ENCODE measurements around the gene GASK1A. TPM values are rescaled to one million over a fixed set of nuclear protein-coding genes. Genes with fewer than 3 reads are reported as not detected.

Gene GASK1A
- polyA plus RNA-seq, 2 of the 4 experiments (the other 2 are of a cell fraction), result not detected

- 34% methylated on average over 3 of the region's 3 CpGs for WGBS (ENCODE audit: missing lambda C conversion rate)
- ChIA-PET CTCF (no interaction called here), POLR2A (no interaction called here)
- FAIRE-seq (no peak), ATAC-seq (no peak), DNase-seq (ENCODE audit: low read depth in 1 of 2, low spot score in 1 of 2) (no peak)
- Histone ChIP-seq H3K9me3 (no peaks in the 10 kb centered on the region), H3K27ac (no peak overlapping the region), H3K4me3 (no peak overlapping the region), H3K4me1 (no peaks in the 10 kb centered on the region), H3K4me2 (no peak overlapping the region)
- TF ChIP-seq JUNB (IDR thresholded peaks at IDR 0.05), result no peak
- no peak for TF ChIP-seq FOXS1 (CRISPR knock-in tag; IDR thresholded peaks at IDR 0.05)
- TF ChIP-seq CBX8 (IDR thresholded peaks at IDR 0.05), result no peak
- no peak for TF ChIP-seq NPAS2 (CRISPR knock-in tag; IDR thresholded peaks at IDR 0.05; ENCODE audit: borderline replicate concordance)
- TF ChIP-seq ZSCAN20 (CRISPR knock-in tag; IDR thresholded peaks at IDR 0.05), result no peak
- TF ChIP-seq PBX3 (IDR thresholded peaks at IDR 0.05), result no peak
- TF ChIP-seq BHLHE40 (IDR thresholded peaks at IDR 0.05; ENCODE audit: low read depth, low read length), result no peak
- TF ChIP-seq HOXB5 (CRISPR knock-in tag; IDR thresholded peaks at IDR 0.05), result no peak
- TF ChIP-seq RFX5 (IDR thresholded peaks at IDR 0.05), result no peak
- TF ChIP-seq, protein P1, sequence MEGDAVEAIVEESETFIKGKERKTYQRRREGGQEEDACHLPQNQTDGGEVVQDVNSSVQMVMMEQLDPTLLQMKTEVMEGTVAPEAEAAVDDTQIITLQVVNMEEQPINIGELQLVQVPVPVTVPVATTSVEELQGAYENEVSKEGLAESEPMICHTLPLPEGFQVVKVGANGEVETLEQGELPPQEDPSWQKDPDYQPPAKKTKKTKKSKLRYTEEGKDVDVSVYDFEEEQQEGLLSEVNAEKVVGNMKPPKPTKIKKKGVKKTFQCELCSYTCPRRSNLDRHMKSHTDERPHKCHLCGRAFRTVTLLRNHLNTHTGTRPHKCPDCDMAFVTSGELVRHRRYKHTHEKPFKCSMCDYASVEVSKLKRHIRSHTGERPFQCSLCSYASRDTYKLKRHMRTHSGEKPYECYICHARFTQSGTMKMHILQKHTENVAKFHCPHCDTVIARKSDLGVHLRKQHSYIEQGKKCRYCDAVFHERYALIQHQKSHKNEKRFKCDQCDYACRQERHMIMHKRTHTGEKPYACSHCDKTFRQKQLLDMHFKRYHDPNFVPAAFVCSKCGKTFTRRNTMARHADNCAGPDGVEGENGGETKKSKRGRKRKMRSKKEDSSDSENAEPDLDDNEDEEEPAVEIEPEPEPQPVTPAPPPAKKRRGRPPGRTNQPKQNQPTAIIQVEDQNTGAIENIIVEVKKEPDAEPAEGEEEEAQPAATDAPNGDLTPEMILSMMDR (IDR thresholded peaks at IDR 0.05), result no peak
- no peak for TF ChIP-seq CHD4 (IDR thresholded peaks at IDR 0.05; ENCODE audit: borderline replicate concordance)
- no peak for TF ChIP-seq JUN (IDR thresholded peaks at IDR 0.05)
- TF ChIP-seq TFCP2L1 (CRISPR knock-in tag; IDR thresholded peaks at IDR 0.05), result no peak
- no peak for TF ChIP-seq RCOR1 (IDR thresholded peaks at IDR 0.05; ENCODE audit: low read depth, low read length)
- TF ChIP-seq FOSB (CRISPR knock-in tag; IDR thresholded peaks at IDR 0.05), result no peak
- TF ChIP-seq HDAC2 (IDR thresholded peaks at IDR 0.05), result no peak
- no peak for TF ChIP-seq ATOH8 (CRISPR knock-in tag; IDR thresholded peaks at IDR 0.05; ENCODE audit: low read depth)
- no peak for TF ChIP-seq ESRRA (IDR thresholded peaks at IDR 0.05; ENCODE audit: borderline replicate concordance, low read length)
- TF ChIP-seq EHMT2 (IDR thresholded peaks at IDR 0.05; ENCODE audit: low read depth), result no peak
These were observed 21.5 kb upstream of the GASK1A start for GRCh38 chr3:42957573-42957972.

DNA sequence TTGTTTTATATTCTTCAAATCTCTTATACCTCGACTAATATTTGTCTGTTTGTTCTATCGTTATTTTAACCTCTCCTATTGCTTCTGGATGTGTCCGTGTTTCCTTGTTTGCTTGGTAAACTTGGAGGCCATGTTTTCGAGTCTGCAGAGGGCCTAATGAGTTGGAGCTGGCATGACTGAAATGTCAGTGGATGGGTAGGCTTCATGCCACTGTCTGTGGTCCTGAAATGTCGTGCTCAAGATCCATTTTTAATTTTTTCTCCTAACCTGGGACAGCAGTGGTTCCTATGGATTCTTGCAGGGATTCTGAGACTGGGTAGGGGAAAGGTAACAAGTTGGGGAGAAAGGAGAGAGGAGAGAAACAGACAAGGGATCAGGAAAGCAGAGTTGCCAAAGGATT, 18.8 kb upstream of the GASK1A start:
- FAIRE-seq (no peak), ATAC-seq (no peak), DNase-seq (ENCODE audit: low read depth in 1 of 2, low spot score in 1 of 2) (no peak)
- ChIA-PET POLR2A (no interaction called here), CTCF (interaction anchor here (1.4 to 3.5 kb wide), 5 partner anchors 20 to 543 kb away, joined by 3 to 33 read pairs (median 12); partner anchors contain the start of gene GASK1A)
- WGBS (ENCODE audit: missing lambda C conversion rate), result 1% methylated on average over 5 of the region's 5 CpGs
- no peak overlapping the region for H3K27ac ChIP-seq
- H3K4me2 ChIP-seq, result no peak overlapping the region
- TF ChIP-seq REST (IDR thresholded peaks at IDR 0.05), result peak; percentile 73
- TF ChIP-seq, protein P2, sequence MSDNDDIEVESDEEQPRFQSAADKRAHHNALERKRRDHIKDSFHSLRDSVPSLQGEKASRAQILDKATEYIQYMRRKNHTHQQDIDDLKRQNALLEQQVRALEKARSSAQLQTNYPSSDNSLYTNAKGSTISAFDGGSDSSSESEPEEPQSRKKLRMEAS (IDR thresholded peaks at IDR 0.05), result no peak
- TF ChIP-seq EP300 (IDR thresholded peaks at IDR 0.05), result no peak
- H3K4me1 ChIP-seq, result no peaks in the 10 kb centered on the region
- no peaks in the 10 kb centered on the region for H3K9me3 ChIP-seq
- H3K4me3 ChIP-seq, result no peak overlapping the region

Data from A549 (cell line).